ENCODE measurements around the gene JADE3.

GRCh38 chrX:46912098-46912602, at the start of gene JADE3:
- TF ChIP-seq EP300 (IDR thresholded peaks at IDR 0.05; ENCODE audit: borderline replicate concordance) = no peak
- TF ChIP-seq EGR1 (IDR thresholded peaks at IDR 0.05) = no peak
